ENCODE results near the gene CFAP58.

DNA sequence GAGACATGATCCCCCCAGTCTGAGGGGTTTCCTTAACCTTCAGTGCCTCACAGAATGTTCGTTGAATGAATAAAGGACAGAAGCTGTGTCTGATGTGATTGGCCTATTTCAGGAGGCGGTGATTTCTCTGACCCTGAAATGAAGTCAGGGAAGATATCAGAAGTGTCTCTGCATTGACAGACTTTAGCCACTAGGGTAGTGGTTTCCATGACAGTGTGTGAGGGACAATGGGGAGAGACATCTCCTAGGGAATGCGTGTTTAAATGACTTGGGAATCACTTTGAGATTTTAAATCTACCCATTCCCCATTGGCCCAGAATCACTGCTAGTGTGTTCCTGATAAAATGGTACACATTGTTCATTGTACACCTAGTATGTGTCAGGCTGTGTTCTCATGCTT lies 132.0 kb downstream of the CFAP58 start:
- no peak for TF ChIP-seq POLR2A (IDR thresholded peaks at IDR 0.05)
- TF ChIP-seq, protein P1, sequence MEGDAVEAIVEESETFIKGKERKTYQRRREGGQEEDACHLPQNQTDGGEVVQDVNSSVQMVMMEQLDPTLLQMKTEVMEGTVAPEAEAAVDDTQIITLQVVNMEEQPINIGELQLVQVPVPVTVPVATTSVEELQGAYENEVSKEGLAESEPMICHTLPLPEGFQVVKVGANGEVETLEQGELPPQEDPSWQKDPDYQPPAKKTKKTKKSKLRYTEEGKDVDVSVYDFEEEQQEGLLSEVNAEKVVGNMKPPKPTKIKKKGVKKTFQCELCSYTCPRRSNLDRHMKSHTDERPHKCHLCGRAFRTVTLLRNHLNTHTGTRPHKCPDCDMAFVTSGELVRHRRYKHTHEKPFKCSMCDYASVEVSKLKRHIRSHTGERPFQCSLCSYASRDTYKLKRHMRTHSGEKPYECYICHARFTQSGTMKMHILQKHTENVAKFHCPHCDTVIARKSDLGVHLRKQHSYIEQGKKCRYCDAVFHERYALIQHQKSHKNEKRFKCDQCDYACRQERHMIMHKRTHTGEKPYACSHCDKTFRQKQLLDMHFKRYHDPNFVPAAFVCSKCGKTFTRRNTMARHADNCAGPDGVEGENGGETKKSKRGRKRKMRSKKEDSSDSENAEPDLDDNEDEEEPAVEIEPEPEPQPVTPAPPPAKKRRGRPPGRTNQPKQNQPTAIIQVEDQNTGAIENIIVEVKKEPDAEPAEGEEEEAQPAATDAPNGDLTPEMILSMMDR (IDR thresholded peaks at IDR 0.05) = no peak
